ENCODE measurements around the gene CNOT11.

CNOT11 gene

DNA sequence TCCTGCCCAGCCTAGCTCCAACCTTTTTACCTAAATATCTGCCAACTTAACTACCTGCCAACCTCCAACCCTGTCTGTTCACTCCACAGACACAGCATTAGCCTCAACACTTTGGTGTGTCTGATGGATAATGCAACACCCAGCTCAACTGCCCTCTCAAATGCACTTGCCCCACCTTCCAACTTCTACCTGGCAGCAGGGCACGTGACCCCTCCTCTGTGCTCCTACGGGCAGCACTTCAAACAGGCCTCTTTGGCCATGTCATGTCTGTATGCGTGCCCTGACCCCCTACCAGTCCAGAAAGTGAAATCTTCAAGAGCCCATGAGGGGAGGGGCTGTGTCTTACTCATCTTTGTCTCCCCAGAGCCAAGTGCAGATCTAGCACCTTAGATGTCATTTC, 30.3 kb downstream of the CNOT11 start:
- no peak for DNase-seq

DNA sequence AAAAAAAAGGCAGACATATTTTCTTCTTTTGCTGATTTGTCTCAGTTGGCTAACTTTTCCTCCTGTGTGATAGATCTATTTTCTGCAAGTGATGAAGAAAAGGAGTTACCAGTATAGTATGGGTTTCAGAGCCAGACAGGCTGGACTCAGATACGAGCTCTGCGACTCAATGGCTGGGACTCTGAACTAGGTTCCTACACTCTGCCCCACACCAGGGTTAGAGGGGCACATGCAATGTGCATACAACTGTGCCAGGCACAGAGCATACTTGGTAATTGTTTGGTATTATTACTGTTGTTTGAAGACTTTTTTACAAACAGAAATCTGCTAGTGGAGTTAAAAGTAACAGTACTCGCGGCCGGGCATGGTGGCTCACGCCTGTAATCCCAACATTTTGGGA, 34.0 kb downstream of the CNOT11 start:
- DNase-seq, result no peak

DNA sequence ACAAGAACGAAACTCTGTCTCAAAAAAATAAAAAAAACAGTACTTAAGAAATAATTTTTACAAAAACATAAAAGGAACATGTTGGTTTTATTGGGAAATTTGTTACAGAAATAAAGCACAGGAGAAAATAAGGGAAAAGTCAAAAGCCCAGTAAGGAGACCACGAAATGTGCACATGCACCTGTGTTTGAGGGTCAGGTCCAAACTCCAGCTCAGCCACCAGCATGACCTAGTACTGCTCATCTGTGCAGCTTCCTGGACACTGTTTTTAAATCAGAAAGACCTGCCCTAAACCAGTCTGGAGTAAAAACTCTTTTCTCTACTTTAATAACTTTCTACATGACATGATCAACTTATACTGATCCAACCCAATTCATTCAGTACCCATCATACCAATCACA, 34.6 kb downstream of the CNOT11 start:
- no peak for DNase-seq

DNA sequence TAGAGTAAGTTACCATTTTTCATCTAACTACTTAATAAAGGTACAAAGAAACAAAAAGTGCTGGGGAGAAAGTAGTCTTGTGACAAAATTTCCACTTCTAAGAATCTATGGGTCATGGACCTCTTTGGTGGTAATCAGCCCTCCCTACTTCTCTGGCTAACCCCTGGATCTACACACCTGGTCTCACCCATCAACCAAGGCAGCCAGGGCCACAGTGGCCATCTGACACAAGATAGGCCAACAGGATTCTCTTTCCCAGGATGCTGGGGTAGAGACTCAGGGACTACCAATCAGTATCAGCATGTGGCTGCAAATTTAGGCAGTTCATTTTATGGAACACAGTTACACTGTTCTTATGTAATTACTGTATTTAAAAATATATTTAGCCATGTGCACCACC, 38.0 kb downstream of the CNOT11 start:
- no peak for DNase-seq

DNA sequence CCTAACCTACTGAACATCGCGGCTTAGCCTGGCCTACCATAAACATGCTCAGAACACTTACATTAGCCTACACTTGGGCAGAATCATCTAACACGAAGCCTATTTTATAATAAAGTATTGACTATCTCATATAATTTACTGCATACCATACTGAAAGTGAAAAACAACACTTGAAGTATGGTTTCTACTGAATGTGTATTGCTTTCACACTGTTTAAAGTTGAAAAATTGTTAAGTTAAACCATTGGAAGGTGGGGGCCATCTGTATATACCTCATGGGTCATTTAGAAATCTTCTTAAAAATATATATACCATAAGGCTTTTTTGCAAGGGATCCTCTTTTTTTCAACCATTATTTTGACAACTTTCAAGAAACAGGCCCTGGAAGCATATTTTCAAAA, 39.3 kb downstream of the CNOT11 start:
- no peak for DNase-seq

DNA sequence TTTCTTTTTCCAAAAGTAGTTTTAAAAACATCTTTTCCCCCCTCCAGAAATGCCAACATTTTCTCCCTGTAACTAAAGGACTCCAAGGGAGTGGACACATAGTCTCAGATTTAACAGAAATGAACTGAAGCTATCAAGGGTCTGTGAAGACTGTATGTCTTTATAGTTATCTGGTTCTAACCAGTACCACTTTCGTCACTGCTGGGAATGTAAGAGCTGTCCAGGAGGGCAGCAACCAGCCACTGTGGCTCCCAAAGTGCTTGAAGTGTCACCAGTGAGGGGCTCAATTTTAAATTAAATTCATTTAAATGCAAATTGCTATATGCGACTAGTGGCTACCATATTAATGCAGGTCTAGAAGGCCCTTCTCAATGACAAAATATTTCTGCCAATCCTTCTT, 40.9 kb downstream of the CNOT11 start:
- no peak for DNase-seq

DNA sequence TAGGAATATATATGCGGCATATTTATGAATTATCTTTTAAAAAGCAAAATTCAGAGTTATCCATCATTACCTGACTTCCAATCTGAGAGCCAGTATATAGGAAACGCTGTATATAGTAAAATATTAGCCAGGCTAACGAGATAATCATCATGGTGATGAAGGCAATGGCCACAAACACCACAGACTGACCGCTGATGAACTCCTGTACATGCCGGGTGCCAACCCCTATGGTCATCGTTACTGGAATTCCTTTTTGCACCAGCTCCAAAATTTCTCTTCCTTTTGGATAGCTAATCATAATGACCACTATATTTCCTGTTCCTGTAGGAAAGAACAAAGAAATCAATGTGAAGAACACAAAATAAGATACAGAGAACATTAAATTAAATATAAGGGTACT, 42.2 kb downstream of the CNOT11 start:
- DNase-seq, result no peak

DNA sequence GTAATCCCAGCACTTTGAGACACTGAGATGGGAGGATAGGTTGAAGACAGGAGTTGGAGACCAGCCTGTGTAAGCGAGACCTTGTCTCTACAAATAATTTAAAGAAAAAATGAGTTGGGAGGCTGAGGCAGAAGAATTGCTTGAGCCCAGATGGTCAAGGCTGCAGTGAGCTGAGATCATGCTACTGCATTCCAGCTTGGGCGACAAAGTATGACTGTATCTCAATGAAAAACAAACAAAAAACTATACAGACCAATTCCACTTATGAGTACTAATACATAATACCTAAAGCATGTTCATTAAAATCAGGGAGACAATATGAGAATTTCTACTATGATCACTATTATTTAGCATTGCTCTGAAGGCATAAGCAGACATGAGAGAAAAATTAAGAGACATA, 43.2 kb downstream of the CNOT11 start:
- no peak for DNase-seq

DNA sequence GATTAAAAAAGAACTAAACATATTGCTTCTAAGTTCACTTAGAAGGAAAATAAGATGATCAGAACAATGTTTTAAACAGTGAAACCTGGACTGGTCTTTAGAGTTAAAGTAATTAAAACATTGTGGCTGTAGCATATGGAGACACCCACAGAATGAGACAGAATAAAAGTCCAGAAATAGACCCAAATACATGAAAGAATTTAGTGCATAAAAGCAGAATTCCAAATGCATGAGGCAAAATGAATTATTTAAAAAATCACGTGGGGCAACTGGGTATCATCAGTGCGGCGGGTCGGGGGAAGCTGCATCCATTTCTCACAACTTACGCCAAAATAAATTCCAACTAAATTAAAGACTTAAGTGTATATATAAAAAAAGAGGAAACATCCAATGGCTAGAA, 43.7 kb downstream of the CNOT11 start:
- no peak for DNase-seq

DNA sequence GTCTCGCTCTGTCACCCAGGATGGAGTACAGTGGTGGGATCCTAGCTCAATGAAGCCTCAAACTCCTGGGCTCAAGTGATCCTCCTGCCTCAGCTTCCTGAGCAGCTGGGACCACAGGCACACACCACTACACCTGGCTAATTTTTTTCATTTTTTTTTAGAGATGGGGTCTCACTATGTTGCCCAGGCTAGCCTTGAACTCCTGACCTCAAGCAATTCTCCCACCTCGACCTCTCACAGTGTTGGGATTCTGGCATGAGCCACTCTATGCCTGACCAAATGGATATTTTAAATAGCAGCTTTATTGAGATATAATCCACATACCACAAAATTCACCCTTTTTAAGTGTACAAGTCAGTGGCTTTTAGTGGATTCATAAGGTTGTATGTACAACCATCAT, 44.7 kb downstream of the CNOT11 start:
- no peak for DNase-seq

DNA sequence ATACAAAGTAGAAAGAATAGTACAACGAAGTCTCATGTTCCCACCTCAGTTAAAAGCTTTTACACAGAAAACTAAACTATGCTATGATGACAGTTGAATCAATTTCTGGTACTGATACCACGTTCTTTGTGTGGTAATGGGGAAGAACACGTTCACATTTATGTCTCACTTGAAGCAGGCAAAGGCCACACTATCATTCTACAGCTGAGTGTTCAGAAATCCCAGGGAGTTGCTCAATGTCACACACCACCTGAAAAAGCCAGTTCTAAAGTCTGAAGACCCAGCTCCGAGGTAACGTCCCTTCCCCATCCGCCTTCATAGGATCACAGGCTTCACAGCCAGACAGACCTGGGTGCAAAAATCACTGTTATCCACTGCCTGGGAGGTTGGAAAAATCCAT, 46.9 kb downstream of the CNOT11 start:
- no peak for DNase-seq

DNA sequence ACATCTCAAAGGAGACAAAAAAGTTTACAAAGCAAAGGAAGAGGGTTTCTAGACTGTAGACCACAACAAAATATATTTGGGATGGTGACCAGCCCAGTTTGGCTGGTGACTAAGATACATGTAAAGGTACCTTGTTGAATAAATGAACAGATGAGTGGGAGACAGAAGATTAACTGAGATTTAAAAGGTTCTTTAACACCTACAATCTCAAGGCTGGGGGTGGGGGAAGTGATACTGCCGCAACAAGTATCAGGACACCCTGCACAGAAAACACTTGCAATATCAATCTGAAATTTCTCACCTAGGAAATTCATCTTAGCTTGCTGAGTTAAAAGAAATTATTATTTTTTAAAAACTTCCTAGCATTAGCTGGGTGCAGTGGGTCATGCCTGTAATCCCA, 47.5 kb downstream of the CNOT11 start:
- no peak for DNase-seq

DNA sequence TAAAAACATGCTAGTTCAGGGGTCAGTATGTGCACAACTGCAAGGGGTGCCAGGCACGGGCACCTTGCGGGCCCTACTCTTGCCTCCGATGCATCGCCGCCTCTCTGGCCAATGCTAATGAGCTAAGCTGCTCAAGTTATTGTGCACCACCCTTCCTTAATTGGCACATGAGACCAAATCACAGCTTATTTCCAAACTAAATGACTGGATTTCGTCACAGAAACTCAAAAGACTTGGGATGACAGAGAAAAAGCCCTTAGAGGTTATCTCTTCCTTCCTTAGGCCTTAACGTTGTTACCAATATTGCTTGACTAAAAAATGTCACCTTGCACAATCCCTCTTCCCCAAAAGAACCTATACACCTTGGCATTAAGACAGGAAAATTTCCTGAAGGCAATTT, 48.1 kb downstream of the CNOT11 start:
- no peak for DNase-seq

DNA sequence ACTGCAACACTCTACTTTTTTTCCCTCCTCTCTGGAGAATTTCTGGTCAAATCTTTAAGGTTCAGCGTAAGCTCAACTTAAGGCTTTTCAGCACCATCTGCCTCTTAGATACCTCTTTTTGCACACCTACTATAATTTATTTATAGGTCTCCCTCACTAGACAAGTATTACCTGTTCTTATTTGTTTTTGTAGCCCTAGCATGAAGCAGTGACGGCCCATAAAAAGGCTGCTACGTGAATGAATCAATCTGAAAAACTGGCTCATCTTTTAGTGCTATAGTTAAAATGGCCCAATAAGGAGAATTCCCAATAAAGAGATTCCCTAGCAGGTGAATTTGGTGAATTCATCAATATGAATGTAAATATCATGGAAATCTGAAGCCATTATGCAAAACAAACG, 49.3 kb downstream of the CNOT11 start:
- DNase-seq, result no peak

DNA sequence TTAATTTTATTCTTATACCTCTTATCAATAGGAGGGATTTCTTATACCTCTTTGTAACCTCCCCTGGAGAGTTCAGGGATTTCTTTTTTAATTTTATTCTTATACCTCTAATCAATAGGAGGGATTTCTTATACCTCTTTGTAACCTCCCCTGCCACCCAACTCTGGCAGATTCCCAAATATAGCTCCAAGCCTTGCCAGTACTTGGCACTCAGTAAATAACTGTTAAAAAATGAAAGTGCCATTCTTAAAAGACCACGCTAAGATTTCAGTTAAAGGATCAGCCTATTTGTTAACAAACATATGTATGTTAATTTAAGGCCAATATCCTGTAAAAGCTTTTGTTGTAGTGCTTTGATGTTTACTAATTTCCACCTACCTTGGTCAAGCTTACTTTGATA, 51.0 kb downstream of the CNOT11 start:
- DNase-seq, result no peak

DNA sequence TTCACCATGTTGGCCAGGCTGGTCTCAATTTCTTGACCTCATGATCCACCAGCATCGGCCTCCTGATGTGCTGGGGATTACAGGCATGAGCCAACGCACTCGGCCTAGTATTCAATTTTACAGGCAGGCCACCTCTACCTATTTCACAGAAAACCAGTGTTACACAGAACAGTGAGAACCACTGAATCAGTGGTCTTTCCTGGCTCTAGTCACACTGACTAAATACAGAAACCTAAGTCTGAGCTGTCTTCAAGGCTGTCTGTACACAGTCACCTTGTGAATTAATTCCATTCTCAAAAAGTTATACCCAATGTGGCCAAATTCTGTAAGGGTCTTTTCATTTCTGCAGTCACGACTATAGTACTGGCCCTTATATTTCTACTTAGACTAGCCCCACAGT, 52.3 kb downstream of the CNOT11 start:
- DNase-seq, result no peak

DNA sequence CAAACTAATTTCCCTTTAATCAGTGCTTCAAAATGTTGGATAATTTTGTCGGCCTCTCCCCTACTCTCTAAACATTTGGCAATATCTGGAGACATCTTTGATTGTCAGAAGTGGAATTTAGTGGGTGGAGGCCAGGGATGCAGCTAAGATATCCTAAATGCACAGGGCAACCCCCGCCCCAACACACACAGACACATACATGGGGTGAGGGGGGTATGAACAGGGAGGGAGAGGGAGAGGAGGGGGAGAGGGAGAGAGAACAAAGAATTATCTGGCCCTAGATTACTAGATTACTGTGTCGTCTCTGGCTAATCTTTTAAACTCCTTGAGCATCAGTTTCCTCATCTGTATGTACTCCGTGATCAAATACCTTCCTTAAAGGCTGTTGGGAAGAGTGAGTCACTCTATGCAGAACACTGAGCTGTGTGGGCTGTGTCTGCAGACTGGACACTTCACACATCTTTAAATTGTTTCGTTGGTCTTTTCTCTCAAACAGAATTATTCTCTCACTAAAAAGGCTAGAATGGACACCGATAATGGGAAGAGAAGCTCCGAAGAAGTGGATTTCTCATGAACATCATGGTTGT, 52.9 kb downstream of the CNOT11 start:
- DNase-seq, result no peak

DNA sequence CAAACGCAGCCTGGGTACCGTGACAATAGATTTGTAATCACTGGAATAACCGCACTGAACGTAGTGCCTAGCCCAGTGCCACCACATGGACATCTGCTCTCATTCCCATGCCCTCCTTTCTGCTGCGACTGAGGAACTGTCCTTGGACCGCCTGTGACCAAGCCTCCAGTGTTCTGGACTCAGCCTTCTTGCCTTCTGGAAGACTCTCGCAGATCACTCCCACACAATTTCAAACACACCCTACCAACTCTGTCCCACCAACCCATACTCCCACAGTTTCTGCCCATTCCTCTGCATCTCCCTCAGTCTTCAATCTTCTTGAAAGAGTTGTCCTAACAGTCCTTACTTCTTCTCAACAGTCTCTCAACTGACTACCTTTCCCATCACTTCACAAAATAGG, 53.7 kb downstream of the CNOT11 start:
- no peak for DNase-seq

DNA sequence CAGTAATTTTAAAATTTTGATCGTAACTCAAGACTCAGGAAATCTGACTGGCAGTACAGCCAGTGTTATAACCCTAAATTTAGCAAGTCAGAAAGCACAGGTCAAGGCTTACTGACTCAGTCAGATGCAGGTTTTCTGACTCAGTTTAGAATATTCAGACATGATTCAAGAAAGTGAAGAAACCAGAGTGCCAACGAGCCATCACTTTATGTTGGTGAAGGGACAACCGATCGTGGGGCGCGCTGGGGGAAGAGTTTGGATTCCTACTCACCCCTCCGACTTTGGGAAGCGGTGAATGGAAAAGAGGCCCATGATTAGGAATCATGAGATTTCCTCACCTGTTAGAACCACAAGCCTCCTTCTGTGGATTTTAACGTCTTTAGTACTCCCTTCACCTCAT, 54.8 kb downstream of the CNOT11 start:
- DNase-seq, result peak; percentile 21

DNA sequence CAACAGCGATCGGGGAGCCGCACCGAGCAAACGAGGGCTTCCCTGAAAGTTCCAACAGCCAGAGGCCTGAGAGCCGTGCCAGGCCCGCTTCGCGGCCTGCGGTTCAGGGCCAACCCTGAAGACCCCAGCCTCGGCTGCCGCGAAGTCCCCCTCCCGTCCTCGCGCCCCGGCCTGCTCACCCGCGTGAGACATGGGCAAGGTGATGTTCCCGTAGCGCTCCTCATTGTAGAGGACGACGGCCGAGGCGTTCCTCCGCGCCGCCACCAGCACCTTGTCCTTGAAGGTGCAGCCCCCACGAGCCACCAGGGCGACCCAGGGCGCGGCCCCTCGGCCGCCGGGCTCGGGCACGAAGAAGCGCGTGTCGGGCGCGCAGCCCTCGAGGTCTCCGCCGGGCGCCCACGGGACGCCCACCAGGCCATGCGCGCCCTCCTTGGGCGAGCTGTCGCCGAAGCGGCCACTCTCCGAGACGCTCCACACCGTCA, 55.3 kb downstream of the CNOT11 start:
- DNase-seq, result peak; percentile 36

DNA sequence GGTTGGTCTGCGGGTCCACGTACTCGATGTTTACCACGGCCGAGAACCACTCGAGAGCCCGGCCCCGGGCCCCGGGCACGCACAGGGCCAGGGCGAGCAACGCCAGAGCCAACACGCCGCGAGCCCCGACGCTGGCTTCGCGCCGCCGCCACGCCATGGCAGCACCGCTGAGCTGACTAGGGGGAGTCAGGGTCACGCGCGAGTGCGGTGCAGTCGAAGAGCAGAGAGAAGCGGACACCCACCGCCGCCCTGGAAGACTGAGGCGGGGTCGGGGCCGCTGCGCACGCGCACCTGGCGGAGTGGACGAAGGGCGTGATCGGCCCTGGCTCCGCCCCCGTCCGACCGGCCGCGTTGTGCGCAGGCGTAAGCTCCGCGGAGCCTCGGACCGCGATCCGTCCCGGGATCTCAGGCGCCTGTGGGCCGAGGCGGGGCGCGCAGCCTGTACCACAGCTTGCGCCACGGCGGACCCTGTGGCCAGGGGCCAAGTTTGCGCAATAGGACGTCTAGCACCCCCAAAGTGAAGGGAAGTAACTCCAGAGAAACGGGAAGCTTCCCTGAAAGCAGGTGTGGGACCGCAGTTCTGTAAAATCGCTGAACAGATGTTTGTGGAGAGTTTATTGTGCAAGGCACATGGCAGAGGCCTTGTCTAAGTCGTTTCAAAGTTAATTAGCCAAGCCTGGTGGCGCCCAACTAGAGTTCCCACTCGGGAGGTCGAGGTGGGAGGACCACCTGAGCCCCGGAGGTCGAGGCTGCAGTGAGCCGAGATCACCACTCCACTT, 55.9 kb downstream of the CNOT11 start, which contains the start of gene RNF149:
Gene RNF149 (minus strand): TSS at position 270 of the 779 bp plus-strand sequence. CDS start 113 bp downstream, at position 157.
- peak; percentile 94 for DNase-seq

DNA sequence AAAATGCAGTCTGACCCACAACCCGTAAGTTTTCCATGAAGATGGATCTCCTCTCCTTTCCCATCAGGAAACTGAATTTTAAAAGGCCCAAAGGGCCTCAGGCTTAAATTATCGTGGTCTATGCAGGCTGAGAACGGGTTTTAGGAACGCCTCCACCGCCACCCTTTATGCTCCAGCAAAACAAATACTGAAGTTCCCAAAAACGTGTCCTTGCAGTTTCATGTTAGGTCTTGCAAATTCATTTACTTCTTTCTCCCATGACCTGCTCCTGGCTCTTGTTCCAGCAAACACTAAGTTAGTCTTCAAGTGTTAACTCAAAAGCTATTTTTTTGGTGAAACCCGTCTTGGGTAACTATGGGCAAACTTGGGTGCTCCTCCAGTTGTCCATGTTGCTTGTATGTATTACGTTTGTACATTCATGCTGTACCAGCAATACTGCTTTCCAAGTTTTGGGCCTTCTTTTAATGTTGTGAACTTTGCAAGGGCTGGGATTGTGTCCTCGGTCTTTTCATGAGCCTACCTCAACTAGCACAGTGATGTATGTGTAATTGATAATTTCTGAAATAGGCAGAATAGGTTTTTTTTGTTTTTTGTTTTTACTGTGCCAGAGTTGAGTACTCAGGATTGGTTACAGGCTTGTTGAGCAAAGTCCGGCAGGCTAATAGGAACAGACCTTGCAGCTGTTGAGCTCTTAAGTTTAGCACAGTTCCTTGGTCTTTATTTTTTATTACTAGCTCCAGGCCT, 57.6 kb downstream of the CNOT11 start:
- no peak for DNase-seq

DNA sequence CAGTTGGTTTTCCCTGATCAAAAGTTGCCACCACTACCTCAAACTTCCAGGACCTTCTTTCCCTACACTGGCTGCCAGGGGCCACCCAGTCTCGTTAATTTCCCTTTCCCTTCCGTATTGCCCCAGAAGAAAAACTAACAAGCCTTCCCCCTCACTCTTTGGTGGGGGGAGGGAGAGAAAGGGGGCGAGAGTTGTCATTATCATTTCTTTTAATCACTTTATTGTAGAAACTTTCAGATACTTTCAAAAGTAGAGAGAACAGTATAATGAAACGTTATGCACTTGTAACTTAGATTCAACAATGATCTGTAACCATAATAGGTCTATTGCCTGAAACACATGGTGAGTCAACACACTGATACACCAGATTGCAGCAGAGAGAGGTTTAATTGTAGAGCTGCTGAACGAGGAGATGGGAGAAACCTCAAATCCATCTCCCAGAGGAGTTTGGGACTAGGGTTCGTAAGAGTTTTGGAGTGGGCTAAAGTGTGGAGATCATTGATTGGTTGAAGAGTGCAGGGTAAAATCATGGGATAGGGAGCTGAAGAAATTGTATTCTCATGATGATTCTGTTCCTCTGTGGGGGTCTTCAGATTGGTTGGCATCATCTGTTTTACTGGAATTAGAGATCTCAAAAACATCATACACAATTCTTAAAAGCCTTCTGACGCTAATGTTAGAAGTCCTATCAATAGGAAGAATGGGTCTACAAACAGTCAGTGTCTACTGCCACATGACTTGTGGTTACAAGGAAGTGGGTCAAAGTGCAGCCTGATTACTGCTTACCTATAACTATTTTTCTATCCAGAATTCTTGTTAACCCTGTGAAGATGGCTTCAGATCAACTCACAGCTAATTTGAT, 58.4 kb downstream of the CNOT11 start:
- DNase-seq, result peak; percentile 40

All from CD4-positive, alpha-beta T cell treated with Interleukin-6 for 4 hours (primary cell).